GM12801 (cell line): ENCODE data around the gene ETS2.

Experiments
- CTCF ChIP-seq: IDR thresholded peaks from one replicate; pipeline ENCODE4 v1.5.1; 2011; ENCODE audit warnings: control low read depth; ENCODE audit not compliant: insufficient read length; ENCODE audit errors: extremely low read depth

The ETS2 gene

GRCh38 chr21:38852708-38853107 is 47.0 kb downstream of the ETS2 start:
- no peak for TF ChIP-seq CTCF

- TF ChIP-seq CTCF = no peak
These were observed 47.7 kb downstream of the ETS2 start for GRCh38 chr21:38853421-38853919.

GRCh38 chr21:38857152-38857825 is 51.6 kb downstream of the ETS2 start:
- no peak for TF ChIP-seq CTCF

GRCh38 chr21:38858026-38858811 is 52.5 kb downstream of the ETS2 start:
- TF ChIP-seq CTCF = no peak

- TF ChIP-seq CTCF = no peak
These were observed 53.1 kb downstream of the ETS2 start for GRCh38 chr21:38858812-38859205.

GRCh38 chr21:38859852-38860251 is 54.1 kb downstream of the ETS2 start:
- no peak for TF ChIP-seq CTCF

GRCh38 chr21:38861056-38861455 is 55.3 kb downstream of the ETS2 start:
- no peak for TF ChIP-seq CTCF
